Measurements from ENCODE around the gene UTF1.

Gene UTF1

GRCh38 chr10:133272301-133272963 lies 42.4 kb downstream of the UTF1 start:
- no peak for DNase-seq (ENCODE audit: low read depth)
- TF ChIP-seq CTCF (IDR thresholded peaks at IDR 0.05; ENCODE audit: low read length, missing control alignments), result no peak
- no peak overlapping the region for H3K4me3 ChIP-seq (replicated peaks; ENCODE audit: low read depth, low read length)

- H3K4me3 ChIP-seq (replicated peaks; ENCODE audit: low read depth, low read length), result no peak overlapping the region
- TF ChIP-seq CTCF (IDR thresholded peaks at IDR 0.05; ENCODE audit: low read length, missing control alignments), result no peak
- no peak for DNase-seq (ENCODE audit: low read depth)
Measured at GRCh38 chr10:133272964-133273420, 43.0 kb downstream of the UTF1 start.

- no peak for DNase-seq (ENCODE audit: low read depth)
- no peak for TF ChIP-seq CTCF (IDR thresholded peaks at IDR 0.05; ENCODE audit: low read length, missing control alignments)
- H3K4me3 ChIP-seq (replicated peaks; ENCODE audit: low read depth, low read length), result no peak overlapping the region
Measured at GRCh38 chr10:133273534-133274143, 43.6 kb downstream of the UTF1 start.

- peak; percentile 1 for TF ChIP-seq CTCF (IDR thresholded peaks at IDR 0.05; ENCODE audit: low read length, missing control alignments)
- no peak overlapping the region for H3K4me3 ChIP-seq (replicated peaks; ENCODE audit: low read depth, low read length)
- DNase-seq (ENCODE audit: low read depth), result no peak
Measured at GRCh38 chr10:133274751-133275683, 45.0 kb downstream of the UTF1 start.

DNA sequence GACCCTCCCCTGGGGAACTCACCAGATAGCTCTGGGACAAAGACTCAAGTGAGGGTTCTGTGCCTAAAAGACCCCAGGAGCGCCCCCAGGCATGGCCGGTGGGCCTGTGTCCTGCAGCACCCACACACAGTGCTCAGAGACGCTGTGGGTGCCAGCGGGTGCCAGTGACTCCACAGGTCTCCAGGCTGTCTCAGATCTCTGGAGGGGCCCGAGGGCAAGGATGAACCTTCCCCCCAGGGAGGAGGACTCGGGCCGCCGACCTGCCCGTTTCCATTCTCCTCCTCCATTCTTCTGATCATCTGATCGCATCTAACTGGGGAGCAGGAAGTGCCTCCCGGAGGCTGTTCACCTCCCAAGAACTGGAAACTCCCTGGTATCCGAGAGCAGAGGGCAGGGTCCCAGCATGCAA lies 45.7 kb downstream of the UTF1 start:
- DNase-seq (ENCODE audit: low read depth), result no peak
- H3K4me3 ChIP-seq (replicated peaks; ENCODE audit: low read depth, low read length), result no peak overlapping the region
- no peak for TF ChIP-seq CTCF (IDR thresholded peaks at IDR 0.05; ENCODE audit: low read length, missing control alignments)

GRCh38 chr10:133276100-133276434 lies 46.0 kb downstream of the UTF1 start:
- no peak for TF ChIP-seq CTCF (IDR thresholded peaks at IDR 0.05; ENCODE audit: low read length, missing control alignments)
- no peak for DNase-seq (ENCODE audit: low read depth)
- H3K4me3 ChIP-seq (replicated peaks; ENCODE audit: low read depth, low read length), result no peak overlapping the region

Data from fibroblast of pulmonary artery (primary cell).